H1 (cell line): ENCODE measurements around the gene SLPI. TPM values are rescaled to one million over a fixed set of nuclear protein-coding genes. Genes with fewer than 3 reads are reported as not detected.

Experiments
- BACH1 ChIP-seq: IDR thresholded peaks from 2 replicates; pipeline ENCODE4 v1.6.1; 2012; ENCODE audit warnings: low read length, improper control_type of control experiment
- CHD2 ChIP-seq: IDR thresholded peaks from 2 replicates; pipeline ENCODE4 v1.6.1; 2012; ENCODE audit warnings: low read length, improper control_type of control experiment
- GABPA ChIP-seq: IDR thresholded peaks from 2 replicates; pipeline ENCODE4 v1.6.1; 2011; ENCODE audit warnings: mild to moderate bottlenecking, low read length, moderate library complexity, borderline replicate concordance; ENCODE audit not compliant: insufficient read depth
- TEAD4 ChIP-seq: IDR thresholded peaks from 2 replicates; pipeline ENCODE4 v1.6.1; 2012; ENCODE audit warnings: low read depth, low read length, inconsistent platforms, mixed read lengths
- polyA plus RNA-seq, 7 experiments: library from polyadenylated mRNA; depleted of rRNA in 3 of 7; stranded (reverse) in 5 of 7; unstranded in 2 of 7; fragments of >200 nt in 5 of 7; fragments of 200-250 nt in 2 of 7; gene quantifications; 1 replicate in 5 of 7; 2 replicates in 1 of 7; 4 replicates in 1 of 7; pipeline versions ENCODE4 v1.2.1 to v1.2.3, GENCODE V29; 2011 to 2013; ENCODE audit warnings: missing spikeins in 2 of 7, mixed read lengths in 2 of 7
- total RNA-seq: library from RNA; stranded (reverse); fragmentation: NEBNext Ultra II Directional; extraction: Animal tissue kit (Norgen Biotek cat#: 25700); gene quantifications from 2 replicates; pipeline ENCODE4 v1.2.1, GENCODE V29; 2021
- TF ChIP-seq, protein P1 (sequence below): fragments of 300-600 bp; sonication (generic); IDR thresholded peaks from 2 replicates; pipeline ENCODE4 v1.7.1; 2012; ENCODE audit warnings: low read length, moderate library complexity, mild to moderate bottlenecking, inconsistent platforms; ENCODE audit not compliant: insufficient replicate concordance

SLPI gene
- total and polyA plus RNA-seq, 2 of the 8 experiments (the other 6 are each of a cell fraction or from before 2014, with no cell fraction given) = not detected

DNA sequence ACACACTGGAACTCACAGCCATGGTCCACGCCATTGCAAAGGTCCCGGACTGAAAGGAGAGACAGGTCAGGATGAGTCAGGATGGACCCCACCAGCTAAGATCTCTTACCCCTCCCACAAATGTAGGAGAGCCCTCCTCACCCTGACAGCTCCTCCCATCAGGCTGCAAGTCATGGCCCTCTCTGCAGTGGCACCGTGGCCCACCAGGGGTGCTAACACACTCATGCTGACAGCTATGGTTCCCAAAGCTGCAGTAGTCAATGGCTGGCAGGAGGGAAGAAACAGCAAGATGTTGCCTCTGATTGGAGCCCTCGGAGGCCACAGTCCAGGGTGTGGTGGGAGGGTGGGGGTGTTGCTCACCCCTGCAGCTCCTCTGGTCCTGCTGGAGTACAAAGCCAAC is 46.6 kb upstream of the SLPI start (continued):
- TF ChIP-seq CHD2 (no peak), TEAD4 (no peak), GABPA (no peak), BACH1 (no peak)
- TF ChIP-seq, protein P1, sequence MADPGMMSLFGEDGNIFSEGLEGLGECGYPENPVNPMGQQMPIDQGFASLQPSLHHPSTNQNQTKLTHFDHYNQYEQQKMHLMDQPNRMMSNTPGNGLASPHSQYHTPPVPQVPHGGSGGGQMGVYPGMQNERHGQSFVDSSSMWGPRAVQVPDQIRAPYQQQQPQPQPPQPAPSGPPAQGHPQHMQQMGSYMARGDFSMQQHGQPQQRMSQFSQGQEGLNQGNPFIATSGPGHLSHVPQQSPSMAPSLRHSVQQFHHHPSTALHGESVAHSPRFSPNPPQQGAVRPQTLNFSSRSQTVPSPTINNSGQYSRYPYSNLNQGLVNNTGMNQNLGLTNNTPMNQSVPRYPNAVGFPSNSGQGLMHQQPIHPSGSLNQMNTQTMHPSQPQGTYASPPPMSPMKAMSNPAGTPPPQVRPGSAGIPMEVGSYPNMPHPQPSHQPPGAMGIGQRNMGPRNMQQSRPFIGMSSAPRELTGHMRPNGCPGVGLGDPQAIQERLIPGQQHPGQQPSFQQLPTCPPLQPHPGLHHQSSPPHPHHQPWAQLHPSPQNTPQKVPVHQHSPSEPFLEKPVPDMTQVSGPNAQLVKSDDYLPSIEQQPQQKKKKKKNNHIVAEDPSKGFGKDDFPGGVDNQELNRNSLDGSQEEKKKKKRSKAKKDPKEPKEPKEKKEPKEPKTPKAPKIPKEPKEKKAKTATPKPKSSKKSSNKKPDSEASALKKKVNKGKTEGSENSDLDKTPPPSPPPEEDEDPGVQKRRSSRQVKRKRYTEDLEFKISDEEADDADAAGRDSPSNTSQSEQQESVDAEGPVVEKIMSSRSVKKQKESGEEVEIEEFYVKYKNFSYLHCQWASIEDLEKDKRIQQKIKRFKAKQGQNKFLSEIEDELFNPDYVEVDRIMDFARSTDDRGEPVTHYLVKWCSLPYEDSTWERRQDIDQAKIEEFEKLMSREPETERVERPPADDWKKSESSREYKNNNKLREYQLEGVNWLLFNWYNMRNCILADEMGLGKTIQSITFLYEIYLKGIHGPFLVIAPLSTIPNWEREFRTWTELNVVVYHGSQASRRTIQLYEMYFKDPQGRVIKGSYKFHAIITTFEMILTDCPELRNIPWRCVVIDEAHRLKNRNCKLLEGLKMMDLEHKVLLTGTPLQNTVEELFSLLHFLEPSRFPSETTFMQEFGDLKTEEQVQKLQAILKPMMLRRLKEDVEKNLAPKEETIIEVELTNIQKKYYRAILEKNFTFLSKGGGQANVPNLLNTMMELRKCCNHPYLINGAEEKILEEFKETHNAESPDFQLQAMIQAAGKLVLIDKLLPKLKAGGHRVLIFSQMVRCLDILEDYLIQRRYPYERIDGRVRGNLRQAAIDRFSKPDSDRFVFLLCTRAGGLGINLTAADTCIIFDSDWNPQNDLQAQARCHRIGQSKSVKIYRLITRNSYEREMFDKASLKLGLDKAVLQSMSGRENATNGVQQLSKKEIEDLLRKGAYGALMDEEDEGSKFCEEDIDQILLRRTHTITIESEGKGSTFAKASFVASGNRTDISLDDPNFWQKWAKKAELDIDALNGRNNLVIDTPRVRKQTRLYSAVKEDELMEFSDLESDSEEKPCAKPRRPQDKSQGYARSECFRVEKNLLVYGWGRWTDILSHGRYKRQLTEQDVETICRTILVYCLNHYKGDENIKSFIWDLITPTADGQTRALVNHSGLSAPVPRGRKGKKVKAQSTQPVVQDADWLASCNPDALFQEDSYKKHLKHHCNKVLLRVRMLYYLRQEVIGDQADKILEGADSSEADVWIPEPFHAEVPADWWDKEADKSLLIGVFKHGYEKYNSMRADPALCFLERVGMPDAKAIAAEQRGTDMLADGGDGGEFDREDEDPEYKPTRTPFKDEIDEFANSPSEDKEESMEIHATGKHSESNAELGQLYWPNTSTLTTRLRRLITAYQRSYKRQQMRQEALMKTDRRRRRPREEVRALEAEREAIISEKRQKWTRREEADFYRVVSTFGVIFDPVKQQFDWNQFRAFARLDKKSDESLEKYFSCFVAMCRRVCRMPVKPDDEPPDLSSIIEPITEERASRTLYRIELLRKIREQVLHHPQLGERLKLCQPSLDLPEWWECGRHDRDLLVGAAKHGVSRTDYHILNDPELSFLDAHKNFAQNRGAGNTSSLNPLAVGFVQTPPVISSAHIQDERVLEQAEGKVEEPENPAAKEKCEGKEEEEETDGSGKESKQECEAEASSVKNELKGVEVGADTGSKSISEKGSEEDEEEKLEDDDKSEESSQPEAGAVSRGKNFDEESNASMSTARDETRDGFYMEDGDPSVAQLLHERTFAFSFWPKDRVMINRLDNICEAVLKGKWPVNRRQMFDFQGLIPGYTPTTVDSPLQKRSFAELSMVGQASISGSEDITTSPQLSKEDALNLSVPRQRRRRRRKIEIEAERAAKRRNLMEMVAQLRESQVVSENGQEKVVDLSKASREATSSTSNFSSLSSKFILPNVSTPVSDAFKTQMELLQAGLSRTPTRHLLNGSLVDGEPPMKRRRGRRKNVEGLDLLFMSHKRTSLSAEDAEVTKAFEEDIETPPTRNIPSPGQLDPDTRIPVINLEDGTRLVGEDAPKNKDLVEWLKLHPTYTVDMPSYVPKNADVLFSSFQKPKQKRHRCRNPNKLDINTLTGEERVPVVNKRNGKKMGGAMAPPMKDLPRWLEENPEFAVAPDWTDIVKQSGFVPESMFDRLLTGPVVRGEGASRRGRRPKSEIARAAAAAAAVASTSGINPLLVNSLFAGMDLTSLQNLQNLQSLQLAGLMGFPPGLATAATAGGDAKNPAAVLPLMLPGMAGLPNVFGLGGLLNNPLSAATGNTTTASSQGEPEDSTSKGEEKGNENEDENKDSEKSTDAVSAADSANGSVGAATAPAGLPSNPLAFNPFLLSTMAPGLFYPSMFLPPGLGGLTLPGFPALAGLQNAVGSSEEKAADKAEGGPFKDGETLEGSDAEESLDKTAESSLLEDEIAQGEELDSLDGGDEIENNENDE = no peak
